Measurements from ENCODE around the gene FAM162A.

The FAM162A gene

GRCh38 chr3:122383771-122384697 lies at the start of gene FAM162A:
TSS of gene FAM162A (plus strand) at chr3:122384182. CDS start at chr3:122384266, 84 bp downstream.
- peak; percentile 85 for DNase-seq (ENCODE audit: low spot score)

DNA sequence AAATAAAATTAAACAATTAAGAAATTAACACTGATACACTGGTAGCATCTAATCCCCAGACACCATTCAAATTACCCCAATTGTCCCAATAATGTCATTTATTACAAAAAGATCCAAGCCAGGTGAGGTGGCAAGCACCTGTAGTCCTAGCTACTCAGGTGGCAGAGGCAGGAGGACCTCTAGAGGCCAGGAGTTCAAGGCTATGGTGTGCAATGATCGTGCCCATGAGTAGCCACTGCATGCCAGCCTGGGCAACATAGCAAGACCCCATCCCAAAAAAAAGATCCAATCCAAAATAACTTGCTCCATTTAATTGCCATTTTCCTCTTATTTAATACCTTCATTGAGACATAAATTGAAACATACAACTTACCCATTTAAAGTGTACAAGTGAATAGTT lies 41.2 kb upstream of the FAM162A start:
- DNase-seq (ENCODE audit: low spot score), result no peak

DNA sequence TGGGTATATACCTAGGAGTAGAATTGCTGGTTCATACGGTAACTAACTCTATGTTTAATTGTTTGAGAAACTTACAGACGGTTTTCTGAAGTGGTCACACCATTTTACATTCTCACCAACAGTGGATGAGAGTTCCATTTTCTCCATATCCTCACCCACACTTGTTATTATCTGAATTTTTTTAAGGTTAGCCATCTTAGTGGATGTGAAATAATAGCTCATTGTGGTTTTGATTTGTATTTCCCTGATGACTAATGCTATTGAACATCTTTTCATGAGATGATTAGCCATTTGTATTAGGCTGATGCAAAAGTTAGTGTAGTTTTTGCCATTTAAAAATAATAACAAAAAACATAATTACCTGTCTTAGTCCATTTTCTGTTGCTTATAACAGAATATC lies 40.3 kb upstream of the FAM162A start:
- DNase-seq (ENCODE audit: low spot score), result no peak

GRCh38 chr3:122349171-122349570 lies 34.8 kb upstream of the FAM162A start:
- no peak for DNase-seq (ENCODE audit: low spot score)

DNA sequence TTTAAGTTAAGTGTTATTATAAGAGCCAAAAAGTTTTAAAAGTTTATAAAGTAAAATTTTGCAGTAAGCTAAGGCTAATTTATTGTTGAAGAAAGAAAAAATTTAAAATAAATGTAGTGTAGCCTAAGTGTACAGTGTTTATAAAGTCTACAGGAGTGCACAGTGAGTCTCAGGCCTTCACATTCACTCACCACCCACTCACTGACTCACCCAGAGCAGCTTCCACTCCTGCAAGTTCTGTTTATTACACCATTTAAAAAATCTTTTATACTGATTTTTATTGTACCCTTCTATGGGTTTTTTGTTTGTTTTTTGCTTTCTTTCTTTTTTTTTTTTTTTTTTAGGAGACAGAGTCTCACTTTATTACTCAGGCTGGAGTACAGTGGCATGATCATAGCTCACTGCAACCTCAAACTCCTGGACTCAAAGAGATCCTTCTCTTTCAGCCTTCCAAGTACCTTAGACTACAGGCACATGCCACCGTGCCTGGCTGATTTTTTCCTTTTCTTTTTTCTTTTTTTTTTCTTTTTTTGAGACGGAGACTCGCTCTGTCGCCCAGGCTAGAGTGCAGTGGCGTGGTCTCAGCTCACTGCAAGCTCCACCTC lies 33.1 kb upstream of the FAM162A start:
- no peak for DNase-seq (ENCODE audit: low spot score)

GRCh38 chr3:122351612-122352011 lies 32.4 kb upstream of the FAM162A start:
- DNase-seq (ENCODE audit: low spot score), result no peak

DNA sequence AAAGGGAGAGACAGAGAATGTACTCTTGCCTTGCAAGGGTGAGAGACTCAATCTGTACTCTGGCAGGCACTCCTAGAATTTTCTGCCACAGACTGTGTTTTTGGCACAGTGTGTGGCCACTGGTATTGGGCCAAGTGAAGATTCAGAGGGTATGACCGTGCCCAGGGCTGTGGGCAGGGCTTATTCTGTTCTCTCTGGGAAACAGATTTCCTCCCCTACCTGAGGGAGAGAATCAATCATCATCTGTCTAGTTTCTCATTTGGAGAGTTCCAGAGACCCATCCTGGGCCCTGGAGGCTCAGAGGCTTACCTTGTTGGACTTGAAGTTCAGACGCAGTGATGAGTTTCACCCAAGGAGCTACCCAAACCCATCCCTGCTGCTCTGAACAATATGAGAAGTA lies 30.8 kb upstream of the FAM162A start:
- DNase-seq (ENCODE audit: low spot score), result no peak

DNA sequence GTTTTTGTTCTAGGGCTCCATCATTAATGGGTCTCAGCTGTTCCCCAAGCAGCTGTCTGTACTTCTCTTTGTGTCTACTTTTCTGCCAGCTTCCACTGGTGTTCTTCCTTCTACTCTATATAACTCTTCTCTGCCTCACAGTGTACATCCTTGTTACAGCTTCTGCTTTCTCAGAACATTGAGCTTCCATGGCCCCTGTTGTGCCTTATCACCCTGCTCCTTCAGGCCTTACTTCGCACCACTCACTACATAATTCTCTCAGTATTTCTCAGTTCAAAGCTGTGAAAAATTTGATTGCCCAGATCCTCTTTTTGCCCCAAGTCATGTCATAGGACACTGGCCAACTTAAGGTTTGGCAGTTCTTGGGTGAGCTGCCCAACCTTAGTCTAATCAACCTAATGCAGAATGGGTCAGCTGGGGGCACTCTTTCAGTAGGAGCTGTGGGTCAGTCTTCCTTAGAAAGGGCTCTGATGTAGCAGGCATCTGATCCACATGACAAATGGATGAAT lies 30.0 kb upstream of the FAM162A start:
- DNase-seq (ENCODE audit: low spot score), result no peak

GRCh38 chr3:122355612-122356011 lies 28.4 kb upstream of the FAM162A start:
- DNase-seq (ENCODE audit: low spot score), result no peak

DNA sequence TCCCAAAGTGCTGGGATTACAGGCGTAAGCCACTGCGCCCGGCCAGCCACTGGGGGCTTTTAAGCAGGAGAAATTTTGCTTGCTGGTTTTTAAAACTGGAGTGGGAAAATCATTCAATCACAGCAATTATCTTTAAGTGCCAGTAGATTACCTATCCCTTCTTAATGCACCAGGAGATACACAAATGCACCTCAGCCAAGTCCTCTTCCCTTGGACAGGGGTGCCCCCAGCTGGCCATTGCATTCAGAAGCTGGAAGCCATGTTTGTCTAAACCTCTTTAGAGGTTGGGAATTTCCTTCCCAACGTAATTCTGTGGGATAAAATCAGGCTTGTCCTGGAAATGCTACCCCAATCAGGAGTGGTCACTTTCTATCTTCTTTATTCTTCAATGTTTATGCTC lies 27.6 kb upstream of the FAM162A start:
- DNase-seq (ENCODE audit: low spot score), result no peak

- no peak for DNase-seq (ENCODE audit: low spot score)
Measured at GRCh38 chr3:122357828-122358702, 25.9 kb upstream of the FAM162A start.

GRCh38 chr3:122358703-122359032 lies 25.3 kb upstream of the FAM162A start:
- DNase-seq (ENCODE audit: low spot score), result no peak

DNA sequence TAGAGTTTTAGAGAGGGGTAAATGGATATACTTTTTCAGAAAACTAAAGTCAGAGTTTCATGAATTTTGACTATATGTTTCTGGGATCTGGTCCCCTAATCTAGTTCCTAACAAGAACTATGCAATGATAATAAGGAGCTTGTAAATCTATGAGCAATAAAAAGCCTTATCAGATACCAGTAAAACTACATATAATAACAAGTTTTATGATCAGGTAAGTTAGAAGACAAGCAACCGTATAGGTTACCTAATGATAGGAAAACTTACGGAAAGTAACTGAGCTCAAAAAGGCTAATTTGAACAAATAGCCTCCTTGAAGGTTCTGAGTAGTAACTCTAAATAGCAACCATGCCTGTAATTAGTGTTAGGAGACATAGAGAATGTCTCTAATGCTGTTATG lies 22.0 kb upstream of the FAM162A start:
- no peak for DNase-seq (ENCODE audit: low spot score)

- DNase-seq (ENCODE audit: low spot score), result no peak
Measured at GRCh38 chr3:122364490-122364889, 19.5 kb upstream of the FAM162A start.

DNA sequence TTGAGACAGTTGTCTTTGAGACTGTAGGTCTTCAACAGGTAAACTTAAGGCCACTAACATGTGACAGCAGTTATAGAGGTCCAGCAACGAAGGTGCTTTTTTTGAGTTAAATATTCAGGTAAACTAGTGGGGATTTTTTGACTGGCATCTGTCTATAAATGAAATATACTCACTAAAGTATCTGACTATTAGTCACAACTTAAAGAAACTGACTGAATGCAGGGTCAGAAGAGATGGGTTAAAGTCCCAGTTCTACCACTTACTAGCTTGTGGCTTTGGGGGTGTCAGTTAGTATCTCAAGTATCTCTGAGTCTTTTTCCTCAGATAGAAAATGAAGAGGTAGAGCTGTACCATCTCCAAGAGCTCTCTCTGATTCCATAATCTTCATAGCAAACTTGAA lies 18.9 kb upstream of the FAM162A start:
- DNase-seq (ENCODE audit: low spot score), result no peak

- DNase-seq (ENCODE audit: low spot score), result peak; percentile 5
Measured at GRCh38 chr3:122365582-122366378, 18.2 kb upstream of the FAM162A start.

DNA sequence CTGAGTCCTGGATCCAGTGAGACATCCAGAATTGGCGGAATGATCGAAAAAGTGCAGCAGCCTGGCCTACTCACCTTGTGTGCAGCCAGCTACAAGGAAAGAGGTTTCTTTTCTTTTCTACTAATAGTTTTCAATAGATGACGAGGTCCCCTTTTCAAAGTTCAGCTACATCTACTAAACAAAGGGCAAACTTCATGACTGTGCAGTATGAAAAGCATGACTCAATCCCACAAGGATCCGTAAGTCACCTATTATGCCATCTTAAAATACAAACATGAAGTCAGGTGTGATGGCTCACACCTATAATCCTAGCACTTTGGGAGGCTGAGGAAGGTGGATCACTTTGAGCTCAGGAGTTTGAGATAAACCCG lies 17.6 kb upstream of the FAM162A start:
- no peak for DNase-seq (ENCODE audit: low spot score)

DNA sequence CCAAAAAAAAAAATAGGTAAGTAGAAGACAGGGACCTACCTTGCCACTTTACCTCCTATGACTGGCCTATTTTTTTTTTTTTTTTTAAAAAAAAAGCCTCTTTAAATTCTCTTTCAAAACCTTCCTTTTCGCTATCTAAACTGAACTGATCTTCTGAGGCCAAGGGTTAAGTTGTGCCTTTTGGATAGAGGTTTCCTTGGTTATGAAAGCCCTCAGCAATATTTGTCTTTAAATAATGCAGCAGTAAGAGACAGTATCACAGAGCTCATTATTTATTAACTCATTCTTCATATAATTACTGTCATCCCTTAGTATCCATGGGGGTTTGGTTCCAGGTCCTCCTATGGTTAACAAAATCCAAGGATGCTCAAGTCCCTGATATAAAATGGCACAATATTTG lies 9.9 kb upstream of the FAM162A start:
- no peak for DNase-seq (ENCODE audit: low spot score)

DNA sequence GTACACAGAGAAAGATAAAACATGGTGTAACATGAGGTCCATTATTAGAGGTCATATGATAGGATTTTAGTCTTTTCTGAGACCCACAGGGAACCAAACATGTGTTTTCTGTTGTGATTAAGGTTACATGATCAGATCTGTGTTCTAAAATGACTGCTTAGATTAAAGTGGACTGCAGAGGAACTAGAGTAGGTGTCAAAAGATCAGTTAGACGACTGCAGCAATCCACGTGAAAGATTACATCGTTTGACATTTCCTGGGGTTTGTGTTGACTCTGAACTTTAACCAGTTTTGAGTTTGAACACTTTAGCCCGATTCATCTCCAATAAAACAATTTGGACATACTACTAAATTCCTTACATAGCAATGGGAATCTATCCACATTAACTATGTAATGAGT lies 6.0 kb upstream of the FAM162A start:
- no peak for DNase-seq (ENCODE audit: low spot score)

DNA sequence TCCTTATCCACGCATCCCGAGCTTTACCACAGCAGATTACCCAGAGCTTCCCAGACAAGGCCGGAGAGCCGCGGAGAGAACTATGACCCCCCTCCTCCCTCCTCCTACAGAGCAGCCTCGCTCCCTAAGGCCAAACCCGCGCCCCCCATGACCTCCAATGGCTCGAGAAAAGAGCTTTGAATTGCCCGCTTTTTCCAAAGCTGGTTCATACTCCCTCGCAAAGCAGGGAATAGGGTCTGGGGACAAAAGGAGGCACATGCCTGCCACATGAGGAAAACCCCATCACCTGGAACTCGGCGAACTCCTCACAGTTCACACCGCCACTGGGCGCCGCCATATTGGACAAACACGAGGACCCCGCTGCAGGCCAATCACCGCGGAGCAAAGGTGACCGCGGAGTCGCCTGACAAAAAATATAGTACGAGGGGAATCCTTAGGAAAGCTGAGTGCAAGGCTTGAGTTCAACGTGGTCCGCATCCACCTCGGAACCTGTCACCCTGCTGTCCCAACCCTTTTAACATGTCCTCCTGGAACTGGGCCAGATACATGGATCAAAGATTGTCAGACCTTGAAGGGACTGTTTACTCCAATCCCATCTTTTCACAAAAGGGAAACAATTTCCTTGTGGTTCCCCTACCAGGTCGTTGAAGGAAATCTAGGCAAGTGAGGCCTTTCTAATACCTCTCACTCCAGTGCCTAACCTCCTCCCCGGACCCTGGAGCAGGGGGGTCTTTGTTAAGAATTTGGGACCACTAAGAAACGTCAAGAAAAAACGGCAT lies 905 bp upstream of the FAM162A start, which contains the start of gene MIX23:
MIX23 (minus strand) TSS at position 344 of the 779 bp plus-strand sequence; CDS start at position 337, 7 bp downstream.
- peak; percentile 84 for DNase-seq (ENCODE audit: low spot score)

- DNase-seq (ENCODE audit: low spot score), result no peak
Measured at GRCh38 chr3:122387709-122388108, 3.7 kb downstream of the FAM162A start.

Data from hepatic stellate cell (primary cell).